ENCODE results near the gene PLAAT3.
"Not testable (repeated sequence)": the region's sequence is repeated elsewhere in the genome, so short reads cannot be mapped to it uniquely, and the experiment has no call there.

The PLAAT3 gene

DNA sequence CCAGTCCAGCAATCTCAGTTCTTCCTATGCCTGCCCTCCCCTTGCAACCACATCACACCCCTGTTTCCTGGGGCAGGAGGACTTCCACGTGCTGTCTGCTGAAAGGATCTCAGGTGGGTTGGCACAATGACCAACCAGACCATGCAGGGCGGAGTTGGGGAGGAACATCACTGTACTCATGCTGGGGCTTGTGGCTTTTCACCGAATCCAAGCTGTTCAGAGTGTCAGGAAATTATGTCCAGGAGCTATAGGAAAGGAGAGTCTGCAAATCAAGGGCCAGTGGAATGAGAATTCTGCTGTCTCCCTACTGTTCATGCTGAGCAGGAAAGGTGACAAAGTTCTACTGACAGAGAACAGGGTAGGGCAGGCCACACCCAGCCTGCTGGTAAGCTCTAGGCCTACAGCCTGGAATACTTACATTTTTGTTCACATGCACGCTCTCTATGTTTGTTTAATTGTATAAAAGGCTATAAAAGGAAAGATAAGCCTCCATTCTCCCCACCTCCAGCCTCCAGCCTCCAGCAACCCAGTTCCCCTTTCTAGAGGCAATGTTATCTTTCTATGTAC lies 49.4 kb downstream of the PLAAT3 start:
- no peak for DNase-seq

- no peak for DNase-seq
These were observed 50.0 kb downstream of the PLAAT3 start for GRCh38 chr11:63564056-63564774.

DNA sequence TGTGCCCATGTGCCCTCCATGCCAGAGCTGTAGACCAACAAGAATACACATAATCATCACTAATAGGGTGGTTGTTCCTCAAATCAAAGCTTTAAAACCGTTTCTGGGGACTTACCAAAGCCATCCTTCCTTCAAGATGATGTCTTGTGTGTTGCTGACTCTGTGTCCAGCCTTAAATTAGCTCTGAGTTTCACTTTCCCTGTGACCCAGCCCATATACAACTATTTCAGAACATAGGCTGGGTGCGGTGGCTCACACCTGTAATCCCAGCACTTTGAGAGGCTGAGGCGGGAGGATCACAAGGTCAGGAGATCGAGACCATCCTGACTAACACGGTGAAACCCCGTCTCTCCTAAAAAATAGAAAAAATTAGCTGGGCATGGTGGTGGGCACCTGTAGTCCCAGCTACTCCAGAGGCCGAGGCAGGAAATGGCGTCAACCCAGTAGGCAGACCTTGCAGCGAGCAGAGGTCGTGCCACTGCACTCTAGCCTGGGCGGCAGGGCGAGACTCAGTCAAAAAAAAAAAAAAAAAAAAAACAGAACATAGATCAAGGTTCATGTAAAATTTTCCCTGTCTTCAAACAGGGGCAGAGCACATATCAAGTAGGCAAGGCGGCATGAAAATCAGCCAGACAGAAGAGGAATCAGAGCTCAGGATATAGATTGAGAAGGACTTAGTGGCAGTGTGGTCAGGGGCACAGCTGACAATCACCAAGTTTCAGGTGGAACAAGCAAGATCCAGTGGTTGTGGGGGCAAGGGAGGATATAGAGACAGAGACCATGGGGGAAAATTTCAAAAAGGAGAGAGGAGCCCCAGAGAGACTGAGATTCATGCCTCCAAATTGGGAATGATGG lies 50.8 kb downstream of the PLAAT3 start, which contains the start of gene PLAAT2:
Gene PLAAT2, minus strand, starts transcription at position 179 of the 855 bp plus-strand sequence. Its CDS starts 55 bp downstream, at position 124.
- DNase-seq, result no peak

DNA sequence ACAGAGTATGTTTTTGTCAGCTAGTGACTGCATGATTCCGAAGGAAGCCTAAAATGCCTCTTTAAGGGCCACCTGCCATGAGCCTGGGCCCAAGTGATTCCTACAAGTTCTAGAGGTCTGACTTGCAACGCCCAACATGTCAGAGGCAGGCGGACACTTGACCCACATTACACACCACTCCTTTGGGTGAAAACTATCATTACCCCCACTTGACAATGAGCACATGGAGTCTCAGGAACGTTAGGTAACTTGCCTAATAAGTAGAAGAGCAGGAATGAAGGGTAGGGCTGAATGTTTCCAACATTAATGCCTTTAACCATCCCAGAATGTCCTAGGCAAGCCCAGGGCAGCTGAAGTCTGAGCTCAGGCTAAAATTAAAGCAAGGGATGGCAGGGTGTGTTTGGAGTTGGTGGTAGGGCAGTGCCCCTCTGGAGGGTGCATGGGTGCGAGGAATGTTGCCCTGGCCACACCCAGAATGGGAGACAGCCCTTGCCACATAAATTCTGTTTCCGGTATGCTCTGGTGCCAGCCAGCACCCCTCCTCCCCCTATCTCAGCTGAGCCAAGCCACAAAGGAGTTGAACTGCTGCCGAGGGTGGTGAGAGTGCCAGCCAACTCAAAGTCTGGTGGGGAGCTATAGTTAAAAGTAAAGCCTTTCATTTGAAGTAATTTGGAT lies 53.6 kb downstream of the PLAAT3 start:
- DNase-seq, result no peak

GRCh38 chr11:63558459-63559157 lies 55.6 kb downstream of the PLAAT3 start:
- no peak for DNase-seq

GRCh38 chr11:63557570-63557969 lies 56.7 kb downstream of the PLAAT3 start:
- no peak for DNase-seq

DNA sequence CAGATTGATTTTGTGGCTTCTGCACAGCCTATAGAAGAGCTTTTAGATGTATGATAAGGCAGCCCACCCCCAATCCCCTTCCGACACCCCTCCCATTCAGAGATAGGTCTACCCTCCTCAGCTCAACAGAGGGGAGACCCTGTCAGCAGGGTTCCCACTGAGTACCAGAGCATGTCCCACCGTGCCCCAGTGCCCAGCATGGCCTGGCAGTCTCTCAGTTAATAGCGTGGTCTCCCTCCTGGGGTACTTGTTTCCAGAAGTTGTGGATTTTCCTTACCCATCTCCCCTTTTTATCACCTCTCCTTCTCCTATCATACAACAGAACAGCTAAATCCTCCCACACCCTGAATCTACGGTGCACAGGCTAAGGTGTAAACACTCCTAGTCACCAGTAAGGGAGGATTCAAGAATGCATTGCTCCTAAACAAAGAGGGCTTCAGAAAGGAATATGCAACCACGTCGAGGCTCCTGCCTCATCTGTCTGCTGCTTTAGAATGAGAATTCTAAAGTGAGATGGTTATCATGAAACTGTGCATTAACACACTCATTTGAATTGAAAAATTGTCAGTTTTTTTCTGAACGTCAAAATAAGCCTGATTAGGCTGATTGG lies 57.7 kb downstream of the PLAAT3 start:
- no peak for DNase-seq

GRCh38 chr11:63554877-63555223 lies 59.4 kb downstream of the PLAAT3 start:
- no peak for DNase-seq

DNA sequence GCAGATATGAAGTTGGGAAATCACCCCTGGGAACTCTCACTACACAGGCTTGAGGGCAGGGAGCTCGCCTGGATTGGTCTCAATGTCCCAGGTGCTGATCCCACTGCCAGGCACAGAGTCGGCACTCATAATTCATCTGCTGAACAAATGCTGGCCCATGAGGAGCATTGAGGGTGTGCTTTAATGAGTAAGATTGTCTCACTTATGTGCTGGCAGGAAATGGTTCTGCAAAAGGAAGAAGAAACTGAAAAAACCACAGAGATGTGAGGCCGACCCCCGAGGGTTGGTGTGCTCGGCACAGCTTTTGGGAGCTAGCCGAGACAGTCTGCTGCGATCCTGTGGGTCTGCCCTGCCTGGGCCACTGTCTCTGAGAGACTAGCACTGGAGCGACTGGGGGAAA lies 60.5 kb downstream of the PLAAT3 start:
- DNase-seq, result peak; percentile 25

GRCh38 chr11:63552921-63553320 lies 61.3 kb downstream of the PLAAT3 start:
- no peak for DNase-seq

GRCh38 chr11:63551889-63552266 lies 62.4 kb downstream of the PLAAT3 start:
- no peak for DNase-seq

DNA sequence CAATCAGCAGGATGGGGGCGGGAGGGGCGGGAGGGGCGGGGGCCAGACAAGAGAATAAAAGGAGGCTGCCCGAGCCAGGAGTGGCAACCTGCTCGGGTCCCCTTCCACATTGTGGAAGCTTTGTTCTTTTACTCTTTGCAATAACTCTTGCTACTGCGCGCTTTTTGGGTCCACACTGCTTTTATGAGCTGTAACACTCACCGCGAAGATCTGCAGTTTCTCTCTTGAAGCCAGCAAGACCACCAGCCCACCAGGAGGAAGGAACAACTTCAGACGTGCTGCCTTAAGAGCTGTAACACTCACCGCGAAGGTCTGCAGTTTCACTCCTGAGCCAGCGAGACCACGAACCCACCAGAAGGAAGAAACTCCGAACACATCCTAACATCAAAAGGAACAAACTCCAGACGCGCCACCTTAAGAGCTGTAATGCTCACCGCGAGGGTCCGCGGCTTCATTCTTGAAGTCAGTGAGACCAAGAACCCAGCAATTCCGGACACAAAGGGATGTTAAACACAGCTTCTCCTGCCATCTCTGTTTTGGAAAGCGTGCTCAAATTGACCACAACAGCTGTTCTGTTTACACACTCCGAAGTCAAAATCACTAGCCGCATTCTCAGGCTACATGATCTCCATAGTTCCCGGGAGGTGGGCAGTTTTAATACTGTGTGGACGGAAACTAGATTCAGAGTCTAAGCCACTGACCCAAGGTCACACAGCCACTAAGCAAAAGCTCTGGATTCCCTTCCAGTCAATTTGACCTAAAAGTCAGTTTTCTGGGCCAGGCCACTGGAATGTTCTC lies 62.9 kb downstream of the PLAAT3 start:
- DNase-seq, result no peak

- DNase-seq, result not testable (repeated sequence)
These were observed 64.0 kb downstream of the PLAAT3 start for GRCh38 chr11:63550156-63550700.

DNA sequence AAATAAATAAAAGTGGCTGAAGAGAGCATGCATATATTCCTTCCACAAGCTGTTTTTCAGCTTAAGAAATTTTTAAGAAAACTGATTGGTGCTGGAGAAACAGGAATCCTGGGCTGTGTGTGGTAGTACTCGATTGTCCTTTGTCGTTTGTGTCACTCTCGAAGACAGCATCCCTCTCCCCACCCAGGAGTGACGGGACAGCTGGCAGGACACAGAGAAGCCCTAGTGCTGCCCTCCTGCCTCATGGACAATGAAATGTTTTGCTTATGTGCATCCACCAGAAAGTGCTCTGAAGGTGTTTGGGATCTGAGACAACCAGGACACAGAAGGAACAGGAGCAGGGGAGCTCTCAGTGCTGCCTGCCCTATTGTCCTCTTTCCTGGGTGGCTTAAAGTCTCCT lies 64.8 kb downstream of the PLAAT3 start:
- DNase-seq, result no peak

GRCh38 chr11:63548178-63548577 lies 66.1 kb downstream of the PLAAT3 start:
- DNase-seq, result no peak

- no peak for DNase-seq
These were observed 67.2 kb downstream of the PLAAT3 start for GRCh38 chr11:63547061-63547460.

DNA sequence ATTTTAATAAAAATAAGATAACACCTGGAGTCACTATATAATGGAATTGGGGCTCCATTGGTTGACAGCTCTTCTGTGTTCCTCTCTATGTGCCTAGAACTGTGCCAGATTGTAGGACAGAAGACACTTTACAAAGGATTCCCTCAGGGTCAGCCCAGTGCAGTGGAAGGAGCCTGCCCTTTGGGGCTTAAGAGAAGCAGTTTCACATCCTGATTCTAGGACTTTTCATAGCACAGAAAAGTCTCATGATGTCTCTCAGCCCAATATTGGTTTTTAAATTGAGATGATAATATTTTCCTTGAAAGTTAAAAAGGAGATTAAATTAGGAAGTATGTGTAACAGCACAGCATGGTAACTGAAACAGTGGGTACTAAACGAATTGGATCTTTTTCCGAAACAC lies 70.5 kb downstream of the PLAAT3 start:
- DNase-seq, result no peak

DNA sequence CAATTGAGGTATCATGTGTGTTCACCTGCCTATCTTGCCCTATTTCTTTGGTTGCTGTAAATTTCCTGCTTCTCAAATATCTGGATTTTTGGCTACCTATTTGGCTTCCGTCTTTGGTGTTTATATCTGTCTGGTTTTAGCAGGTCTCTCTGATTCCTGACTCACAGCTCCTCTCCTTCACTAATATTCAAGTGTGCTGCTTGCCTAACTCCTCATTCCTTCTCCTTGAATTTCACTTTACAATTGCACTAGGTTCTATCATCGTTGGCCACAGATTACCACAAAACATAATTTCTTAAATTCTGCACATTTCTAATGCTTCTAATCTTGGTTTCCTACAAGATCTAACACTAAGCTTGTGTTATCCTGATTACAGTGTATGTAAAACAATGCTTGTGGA lies 71.7 kb downstream of the PLAAT3 start:
- not testable (repeated sequence) for DNase-seq

- peak; percentile 68 for DNase-seq
These were observed 76.7 kb downstream of the PLAAT3 start for GRCh38 chr11:63537293-63538101.

GRCh38 chr11:63536669-63537292 lies 77.5 kb downstream of the PLAAT3 start, which contains the start of gene PLAAT4:
PLAAT4 (plus strand) TSS chr11:63536808; CDS start chr11:63536869, 61 bp downstream.
- peak; percentile 68 for DNase-seq
